GM21825 (cell line): ENCODE measurements around the gene DNAJC11.
A peak's percentile ranks its signal among the peaks of the same experiment; 100 is the strongest.
"Not testable (repeated sequence)": the region's sequence is repeated elsewhere in the genome, so short reads cannot be mapped to it uniquely, and the experiment has no call there.

ENCODE experiments used
- ATAC-seq: cut with Tn5 transposase; IDR thresholded peaks from one replicate; pipeline ENCODE4 v1.9.1; 2021; ENCODE audit warnings: mild to moderate bottlenecking, moderate library complexity; ENCODE audit not compliant: unreplicated experiment

Gene DNAJC11

DNA sequence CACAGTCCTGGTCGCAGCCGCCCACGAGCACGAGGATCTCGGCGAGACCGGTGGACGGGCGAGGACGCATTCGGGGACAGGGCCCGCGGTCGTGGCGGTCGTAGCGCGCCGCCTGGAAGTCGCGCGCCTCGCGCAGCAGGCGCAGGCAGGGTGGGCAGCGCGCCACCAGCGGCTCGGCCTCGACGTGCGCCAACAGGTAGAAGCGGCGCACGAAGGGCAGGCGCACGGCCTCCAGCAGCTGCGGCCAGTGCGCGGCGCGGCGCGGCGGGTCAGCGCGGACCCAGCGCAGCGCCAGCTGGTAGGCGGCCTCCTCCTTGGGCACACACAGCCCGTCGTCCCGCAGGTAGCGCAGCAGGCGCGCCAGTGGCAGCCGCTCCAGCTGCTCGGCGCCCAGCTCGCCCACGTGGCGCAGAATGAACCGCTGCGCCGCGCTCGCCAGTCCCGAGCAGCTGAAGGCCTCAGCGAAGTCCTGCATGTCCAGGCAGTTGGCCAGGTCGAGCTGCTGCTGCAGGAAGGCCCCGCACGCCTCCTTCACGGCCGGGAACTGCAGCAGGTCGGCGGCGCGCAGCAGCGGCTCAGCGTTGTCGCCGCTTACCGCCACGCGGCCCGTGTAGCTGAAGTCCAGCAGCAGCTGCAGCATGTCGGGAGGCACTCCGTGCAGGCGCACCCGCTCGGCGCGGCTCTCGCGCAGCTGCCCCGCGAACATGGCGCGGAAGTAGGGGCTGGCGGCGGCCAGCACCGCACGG lies 99.5 kb downstream of the DNAJC11 start:
- ATAC-seq, result peak; percentile 5

DNA sequence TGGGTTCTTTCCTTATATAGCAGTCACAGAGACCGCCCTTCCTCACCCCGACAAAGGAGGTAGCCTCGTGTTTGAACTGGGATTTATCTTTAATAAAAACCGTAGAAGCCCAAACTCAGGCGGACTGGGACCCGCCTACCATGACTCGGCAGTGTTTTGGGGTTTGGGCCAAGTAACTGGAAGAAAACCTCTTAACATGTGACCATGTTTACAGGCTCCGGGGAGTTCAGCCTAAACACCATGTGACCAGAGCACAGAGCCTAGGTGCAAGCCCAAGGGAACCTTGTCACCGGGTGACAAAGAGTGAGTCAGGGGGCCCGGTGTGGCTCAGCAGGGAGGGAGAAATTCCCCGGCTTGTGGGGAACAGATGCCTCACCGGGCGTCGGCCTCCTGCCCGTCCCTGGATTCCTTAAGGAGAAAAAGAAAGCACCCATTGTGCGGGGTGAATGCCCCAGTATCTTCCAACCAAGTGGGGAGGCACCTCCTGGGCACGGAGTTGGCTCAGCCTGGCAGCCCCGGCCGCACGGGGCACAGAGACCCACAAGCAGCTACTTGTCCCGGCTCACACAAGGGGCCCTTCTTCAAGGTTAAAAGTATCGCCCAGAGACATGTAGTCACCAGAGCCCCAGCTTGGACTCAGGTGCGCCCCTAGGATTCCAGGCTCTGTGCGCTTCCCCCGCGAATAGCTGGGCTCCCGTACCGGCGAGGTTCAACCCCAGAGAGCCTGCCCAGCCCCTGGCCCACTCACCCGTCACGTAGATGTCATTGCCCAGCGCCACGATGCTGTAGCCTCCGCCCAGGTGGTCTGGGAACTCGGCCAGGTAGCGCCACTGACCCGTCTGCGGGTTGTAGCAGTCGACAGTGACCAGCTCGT lies 100.3 kb downstream of the DNAJC11 start:
- peak; percentile 38 for ATAC-seq

DNA sequence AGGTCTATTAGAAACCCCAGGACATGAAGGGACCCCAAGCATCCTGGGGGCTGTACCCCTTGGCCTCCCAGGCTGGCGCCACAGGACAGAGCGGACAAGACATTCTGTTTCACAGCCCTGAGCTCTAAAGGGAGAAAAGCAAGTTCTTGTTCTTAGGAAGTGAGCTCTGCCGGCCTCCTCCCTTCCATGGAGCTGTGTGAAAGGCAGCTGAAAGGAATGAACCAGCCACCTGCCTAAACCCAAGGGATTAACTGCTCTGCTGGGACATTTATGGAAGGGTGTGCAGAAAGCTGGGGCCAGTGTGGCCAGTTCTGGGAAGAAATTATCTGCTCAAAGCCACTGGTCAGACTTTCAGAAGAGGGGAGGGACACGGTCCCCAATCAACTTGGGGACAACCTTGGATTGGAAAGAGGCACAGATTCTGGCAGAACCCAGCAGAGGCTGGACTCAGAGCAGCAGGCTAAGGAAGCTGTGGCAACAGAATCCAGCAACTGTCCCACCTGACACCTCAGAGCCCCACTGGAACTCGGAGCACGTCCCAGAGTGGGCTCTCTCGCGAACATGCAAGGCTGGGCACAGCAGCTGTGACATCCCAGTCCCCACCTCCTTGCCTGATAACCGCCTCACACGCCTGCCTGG lies 101.1 kb downstream of the DNAJC11 start:
- ATAC-seq, result peak; percentile 5

- not testable (repeated sequence) for ATAC-seq
These were observed 101.6 kb downstream of the DNAJC11 start for GRCh38 chr1:6599991-6600390.

DNA sequence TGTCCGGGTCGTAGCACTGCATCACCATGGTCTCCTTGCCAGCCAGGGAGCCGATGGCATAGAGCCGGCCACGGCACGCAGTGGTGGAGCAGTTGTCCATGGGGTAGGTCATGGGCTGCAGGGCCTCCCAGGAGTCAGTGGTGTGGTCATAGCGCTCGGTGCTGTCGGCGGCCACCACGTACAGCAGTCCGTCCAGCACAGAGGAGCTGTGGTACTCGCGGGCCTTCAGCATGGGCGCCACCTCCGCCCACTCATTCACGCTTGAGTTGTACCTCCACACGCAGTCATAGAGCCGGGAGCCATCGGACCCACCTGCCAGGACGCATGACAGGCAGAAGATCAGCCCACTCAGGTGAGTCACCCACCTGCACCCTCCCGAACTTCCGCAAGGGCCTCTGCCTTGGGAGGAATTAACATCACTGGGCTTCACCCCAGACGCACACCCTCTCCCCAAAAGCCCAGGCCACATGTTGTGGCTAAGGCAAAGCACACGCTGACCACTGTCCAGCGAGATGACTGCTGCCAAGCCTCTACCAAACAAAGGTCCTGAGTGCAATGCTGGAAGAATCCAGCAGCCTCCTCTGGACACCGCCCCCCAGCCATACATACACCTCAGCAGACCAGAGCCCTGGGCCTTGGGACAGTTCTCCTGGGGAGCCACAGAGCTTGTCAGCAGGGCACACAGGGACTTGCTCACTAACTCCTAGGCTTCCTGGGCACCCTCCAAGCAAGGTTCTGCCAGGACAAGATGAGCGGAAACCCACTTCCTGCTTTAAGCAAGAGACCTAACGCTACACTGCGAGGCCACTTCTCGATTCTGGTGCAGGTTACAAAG lies 102.3 kb downstream of the DNAJC11 start:
- no peak for ATAC-seq

DNA sequence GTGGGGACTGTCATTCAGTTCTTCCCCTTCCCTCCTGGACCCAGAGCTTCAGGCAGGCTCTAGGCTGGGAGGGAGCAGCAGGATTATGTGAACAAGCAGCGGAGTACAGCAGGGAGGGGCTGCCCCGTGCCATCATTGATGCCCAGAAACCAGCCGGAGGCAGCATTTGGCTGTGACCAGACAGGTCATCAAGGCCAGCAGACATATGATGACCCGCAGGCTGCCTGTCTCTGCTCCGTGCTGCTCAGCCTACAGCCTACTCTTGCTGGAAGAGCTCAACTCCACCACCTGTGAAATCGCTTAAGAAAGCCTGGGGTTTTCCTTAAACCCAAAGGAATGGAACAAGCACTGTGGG lies 103.9 kb downstream of the DNAJC11 start:
- ATAC-seq, result no peak

DNA sequence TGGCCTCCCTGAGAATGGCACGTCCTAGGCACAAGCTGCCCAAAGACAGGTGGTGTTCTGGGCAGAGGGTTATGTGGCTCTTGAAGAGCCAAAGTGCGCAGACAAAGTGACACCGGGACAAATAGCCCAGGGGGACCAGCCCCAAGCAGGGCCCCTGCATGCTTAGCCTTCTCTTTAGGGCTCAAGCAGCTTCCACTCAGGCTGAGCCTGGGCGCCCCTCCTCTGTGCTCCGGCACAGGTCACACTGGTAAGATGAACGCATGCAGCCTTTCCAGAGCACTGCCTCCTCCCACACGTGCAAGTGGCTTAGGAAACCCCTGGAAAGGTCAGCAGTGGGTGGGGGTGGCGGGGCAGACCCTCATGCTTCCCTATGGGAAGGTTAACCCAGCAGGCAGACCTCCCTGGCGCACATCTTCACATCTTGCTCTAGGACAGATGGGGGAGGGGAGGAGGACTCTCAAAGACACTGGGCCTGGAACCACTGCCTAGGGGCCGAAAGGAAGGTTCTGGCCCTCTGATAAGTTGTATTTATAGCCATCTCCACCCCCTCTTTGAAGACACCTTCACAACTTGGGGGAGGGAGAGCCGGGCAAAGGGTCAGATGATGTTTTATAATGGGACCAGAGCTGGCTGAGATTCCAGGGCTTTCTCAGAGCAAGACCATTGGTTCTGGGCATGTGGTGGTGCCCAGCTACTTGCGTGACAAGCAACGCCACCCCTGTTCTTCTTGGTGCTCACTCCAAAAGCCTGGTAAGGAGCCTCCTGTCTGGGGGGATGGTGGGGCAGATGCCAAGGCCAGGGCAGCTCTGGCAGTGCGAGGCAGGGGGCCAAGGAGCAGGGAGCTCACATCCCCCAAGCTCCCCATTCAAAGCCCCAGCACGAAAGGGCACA lies 104.5 kb downstream of the DNAJC11 start:
- ATAC-seq, result no peak

GRCh38 chr1:6596351-6596750 lies 105.3 kb downstream of the DNAJC11 start:
- no peak for ATAC-seq

GRCh38 chr1:6594977-6595740 lies 106.5 kb downstream of the DNAJC11 start:
- no peak for ATAC-seq

- no peak for ATAC-seq
These were observed 107.8 kb downstream of the DNAJC11 start for GRCh38 chr1:6593810-6594209.

DNA sequence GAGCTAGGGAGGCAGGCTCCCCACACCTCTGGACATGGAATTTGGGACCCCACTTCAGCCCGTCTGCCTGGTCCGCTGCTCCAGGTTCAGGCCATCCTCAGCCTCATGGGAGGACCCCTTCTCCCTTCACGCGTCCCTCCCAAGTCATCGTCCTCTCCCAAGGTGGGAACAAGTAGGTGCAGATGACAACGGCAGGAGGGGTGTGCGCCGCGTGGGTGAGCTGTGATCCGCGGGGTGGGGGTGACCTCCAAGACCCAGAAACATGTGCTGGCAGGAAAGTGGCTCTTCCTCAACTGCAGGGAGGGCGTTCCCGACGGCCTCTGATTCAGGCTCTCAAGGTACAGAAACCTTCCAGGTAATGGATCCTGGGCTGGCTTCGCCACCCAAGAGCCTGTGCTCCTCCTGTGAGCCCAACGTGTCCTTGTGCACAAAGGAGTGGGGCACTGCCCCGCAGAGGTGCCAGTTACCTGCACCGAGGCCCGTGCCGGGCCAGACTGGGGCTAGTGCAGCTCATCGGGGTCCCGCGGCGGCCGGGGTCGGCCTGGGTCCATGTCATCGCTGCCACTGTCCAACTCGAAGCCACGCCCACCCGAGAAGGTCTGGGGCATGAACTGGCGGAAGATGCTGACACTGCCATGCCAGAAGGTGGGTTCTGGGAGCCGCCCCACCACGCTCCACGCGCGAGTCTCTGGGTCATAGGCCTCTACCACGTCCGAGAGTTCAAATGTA lies 108.6 kb downstream of the DNAJC11 start:
- no peak for ATAC-seq

DNA sequence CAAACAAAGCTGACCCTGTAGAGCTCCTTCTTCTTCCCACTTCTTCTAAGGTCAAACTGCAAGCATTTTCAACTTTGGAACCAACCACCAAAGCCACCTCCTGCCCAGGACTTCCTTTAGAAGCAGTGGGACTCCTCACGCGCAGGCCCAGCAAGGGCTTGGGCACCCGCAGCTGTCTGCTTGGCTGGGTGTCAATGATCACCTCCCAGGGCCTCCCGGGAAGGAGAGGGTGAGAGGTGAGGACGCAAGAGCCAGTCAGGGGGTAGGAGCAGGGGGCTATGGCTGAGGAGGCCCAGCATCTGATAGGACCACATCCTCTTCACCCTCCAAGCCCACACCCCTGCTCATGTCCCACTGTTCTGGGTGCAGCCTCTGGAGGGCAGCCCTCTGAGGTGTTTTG lies 109.2 kb downstream of the DNAJC11 start:
- no peak for ATAC-seq

DNA sequence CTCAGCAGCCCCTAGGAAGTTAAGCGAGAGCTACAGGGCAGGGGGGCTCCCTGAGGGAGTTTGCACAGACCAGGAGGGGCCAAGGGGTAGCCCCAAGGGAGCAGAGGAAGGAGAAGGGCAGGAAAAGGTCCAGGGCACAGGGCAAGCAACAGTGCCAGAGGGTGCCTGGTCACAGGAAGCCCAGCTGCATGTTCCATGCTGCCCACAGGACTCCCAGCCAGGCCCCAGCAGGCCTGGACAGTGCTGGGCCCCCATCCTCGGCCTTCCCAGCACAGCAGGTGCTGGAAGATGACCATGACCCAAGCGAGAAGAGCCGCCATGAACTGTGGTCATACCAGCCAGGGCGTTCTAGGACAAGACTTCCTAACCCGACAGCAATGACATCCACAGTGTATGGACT lies 110.0 kb downstream of the DNAJC11 start:
- ATAC-seq, result no peak

DNA sequence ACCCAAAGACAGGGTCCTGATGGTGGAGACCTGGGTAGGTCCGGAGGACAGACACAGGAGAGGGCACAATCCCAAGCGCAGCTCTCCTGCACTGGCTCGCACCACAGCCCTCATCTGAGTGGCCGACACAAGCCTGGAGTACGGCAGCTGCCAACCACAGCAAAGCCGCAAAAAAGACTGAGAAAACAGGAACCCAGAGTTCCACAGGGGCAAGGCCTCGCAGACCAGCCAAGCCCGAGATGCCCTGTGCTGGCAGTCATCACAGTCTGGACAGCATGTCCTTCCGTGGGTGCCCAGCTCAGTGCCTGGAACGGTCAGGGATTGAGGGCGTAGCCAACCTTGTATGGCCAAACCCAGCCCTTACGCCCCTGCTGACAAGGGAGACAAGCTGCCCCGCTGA lies 110.4 kb downstream of the DNAJC11 start:
- ATAC-seq, result no peak

- ATAC-seq, result no peak
These were observed 111.6 kb downstream of the DNAJC11 start for GRCh38 chr1:6590046-6590445.

DNA sequence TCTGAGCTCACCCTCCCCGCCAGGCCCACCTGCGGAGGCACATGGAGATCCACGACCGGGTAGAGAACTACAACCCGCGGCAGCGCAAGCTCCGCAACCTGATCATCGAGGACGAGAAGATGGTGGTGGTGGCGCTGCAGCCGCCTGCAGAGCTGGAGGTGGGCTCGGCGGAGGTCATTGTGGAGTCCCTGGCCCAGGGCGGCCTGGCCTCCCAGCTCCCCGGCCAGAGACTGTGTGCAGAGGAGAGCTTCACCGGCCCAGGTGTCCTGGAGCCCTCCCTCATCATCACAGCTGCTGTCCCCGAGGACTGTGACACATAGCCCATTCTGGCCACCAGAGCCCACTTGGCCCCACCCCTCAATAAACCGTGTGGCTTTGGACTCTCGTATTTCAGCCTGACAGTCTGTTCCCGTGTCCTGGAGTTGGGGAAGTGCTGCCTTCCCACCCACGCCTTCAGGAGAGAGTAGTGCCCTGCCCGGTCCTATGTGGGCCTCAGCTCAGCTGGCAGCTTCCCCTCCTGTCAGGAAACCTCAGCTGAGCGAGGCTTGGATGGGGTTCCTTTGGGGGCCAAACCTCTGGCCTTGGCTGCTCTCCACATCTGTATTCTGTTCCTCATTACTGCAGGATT lies 112.6 kb downstream of the DNAJC11 start:
- ATAC-seq, result no peak

GRCh38 chr1:6588128-6588892 lies 113.3 kb downstream of the DNAJC11 start:
- no peak for ATAC-seq
